Vagina (tissue), 2 donors: ENCODE data around the gene GNG7.

ENCODE experiments used
- POLR2A ChIP-seq, 2 donors: fragments of 450-650 bp; IDR thresholded peaks; one replicate each; pipeline ENCODE4 v1.6.1; 2017; ENCODE audit warnings: antibody characterized with exemption in 2 of 2, mild to moderate bottlenecking in 2 of 2, moderate library complexity in 2 of 2
- TF ChIP-seq, protein P1 (sequence below), 3 experiments: fragments of 450-650 bp in 2 of 3; fragments of 200-600 bp in 1 of 3; sonication (generic) in 1 of 3; IDR thresholded peaks; one replicate each; pipeline ENCODE4 v1.5.1; 2017 to 2019; ENCODE audit warnings: antibody characterized with exemption in 3 of 3, mild to moderate bottlenecking in 2 of 3, moderate library complexity in 2 of 3

DNA sequence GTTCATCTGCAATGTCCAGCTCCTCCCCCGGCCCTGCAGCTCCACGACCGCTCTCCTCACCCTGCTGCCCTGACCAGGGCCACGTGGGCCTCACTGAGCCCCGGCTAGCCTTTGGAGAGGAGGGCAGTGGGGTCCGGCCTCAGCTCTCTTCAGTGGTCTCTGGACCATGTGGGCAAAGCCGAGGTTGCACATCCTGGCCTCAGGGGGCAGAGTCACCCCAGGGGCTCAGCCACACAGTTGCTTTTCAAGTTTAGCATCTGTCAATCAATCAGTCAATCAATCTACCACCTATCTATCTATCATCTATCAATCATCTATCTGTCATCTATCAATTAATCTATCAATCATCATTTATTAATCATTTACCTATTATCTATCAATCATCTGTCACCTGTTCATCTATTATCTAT, 21.7 kb upstream of the GNG7 start:
- TF ChIP-seq, protein P1, sequence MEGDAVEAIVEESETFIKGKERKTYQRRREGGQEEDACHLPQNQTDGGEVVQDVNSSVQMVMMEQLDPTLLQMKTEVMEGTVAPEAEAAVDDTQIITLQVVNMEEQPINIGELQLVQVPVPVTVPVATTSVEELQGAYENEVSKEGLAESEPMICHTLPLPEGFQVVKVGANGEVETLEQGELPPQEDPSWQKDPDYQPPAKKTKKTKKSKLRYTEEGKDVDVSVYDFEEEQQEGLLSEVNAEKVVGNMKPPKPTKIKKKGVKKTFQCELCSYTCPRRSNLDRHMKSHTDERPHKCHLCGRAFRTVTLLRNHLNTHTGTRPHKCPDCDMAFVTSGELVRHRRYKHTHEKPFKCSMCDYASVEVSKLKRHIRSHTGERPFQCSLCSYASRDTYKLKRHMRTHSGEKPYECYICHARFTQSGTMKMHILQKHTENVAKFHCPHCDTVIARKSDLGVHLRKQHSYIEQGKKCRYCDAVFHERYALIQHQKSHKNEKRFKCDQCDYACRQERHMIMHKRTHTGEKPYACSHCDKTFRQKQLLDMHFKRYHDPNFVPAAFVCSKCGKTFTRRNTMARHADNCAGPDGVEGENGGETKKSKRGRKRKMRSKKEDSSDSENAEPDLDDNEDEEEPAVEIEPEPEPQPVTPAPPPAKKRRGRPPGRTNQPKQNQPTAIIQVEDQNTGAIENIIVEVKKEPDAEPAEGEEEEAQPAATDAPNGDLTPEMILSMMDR (IDR thresholded peaks at IDR 0.05) = no peak
- TF ChIP-seq POLR2A (IDR thresholded peaks at IDR 0.05) = no peak
